ENCODE data around the gene SCRT2.

The SCRT2 gene

GRCh38 chr20:671252-672030, 4.2 kb downstream of the SCRT2 start:
- TF ChIP-seq CTCF (IDR thresholded peaks at IDR 0.05; ENCODE audit: low read depth, low read length): no peak

GRCh38 chr20:669573-669972, 6.0 kb downstream of the SCRT2 start:
- TF ChIP-seq CTCF (IDR thresholded peaks at IDR 0.05; ENCODE audit: low read depth, low read length): no peak
- H3K4me3 ChIP-seq (ENCODE audit: low read depth, low read length): no peak overlapping the region

More at GRCh38 chr20:671252-672030, 4.2 kb downstream of the SCRT2 start:
- H3K4me3 ChIP-seq (ENCODE audit: low read depth, low read length): no peak overlapping the region

GRCh38 chr20:668638-669037, 7.0 kb downstream of the SCRT2 start:
- H3K4me3 ChIP-seq (ENCODE audit: low read depth, low read length): no peak overlapping the region
- no peak for TF ChIP-seq CTCF (IDR thresholded peaks at IDR 0.05; ENCODE audit: low read depth, low read length)

- no peak for TF ChIP-seq CTCF (IDR thresholded peaks at IDR 0.05; ENCODE audit: low read depth, low read length)
Observed at GRCh38 chr20:668050-668449, 7.6 kb downstream of the SCRT2 start.

GRCh38 chr20:667351-668034, 8.1 kb downstream of the SCRT2 start:
- peak; percentile 88 for TF ChIP-seq CTCF (IDR thresholded peaks at IDR 0.05; ENCODE audit: low read depth, low read length)
- H3K4me3 ChIP-seq (ENCODE audit: low read depth, low read length): no peak overlapping the region

More at GRCh38 chr20:668050-668449, 7.6 kb downstream of the SCRT2 start:
- no peak overlapping the region for H3K4me3 ChIP-seq (ENCODE audit: low read depth, low read length)

GRCh38 chr20:666877-667276, 8.7 kb downstream of the SCRT2 start:
- no peak for TF ChIP-seq CTCF (IDR thresholded peaks at IDR 0.05; ENCODE audit: low read depth, low read length)
- H3K4me3 ChIP-seq (ENCODE audit: low read depth, low read length): no peak overlapping the region

GRCh38 chr20:665276-665675, 10.3 kb downstream of the SCRT2 start:
- H3K4me3 ChIP-seq (ENCODE audit: low read depth, low read length): no peak overlapping the region
- no peak for TF ChIP-seq CTCF (IDR thresholded peaks at IDR 0.05; ENCODE audit: low read depth, low read length)

Data from WI38 (cell line).